Measurements from ENCODE around the gene RNF41. TPM values are rescaled to one million over a fixed set of nuclear protein-coding genes. Genes with fewer than 3 reads are reported as not detected.

The RNF41 gene
- total and polyA plus RNA-seq, 4 donors = 32.9 to 61.4 (median 45.1) TPM

DNA sequence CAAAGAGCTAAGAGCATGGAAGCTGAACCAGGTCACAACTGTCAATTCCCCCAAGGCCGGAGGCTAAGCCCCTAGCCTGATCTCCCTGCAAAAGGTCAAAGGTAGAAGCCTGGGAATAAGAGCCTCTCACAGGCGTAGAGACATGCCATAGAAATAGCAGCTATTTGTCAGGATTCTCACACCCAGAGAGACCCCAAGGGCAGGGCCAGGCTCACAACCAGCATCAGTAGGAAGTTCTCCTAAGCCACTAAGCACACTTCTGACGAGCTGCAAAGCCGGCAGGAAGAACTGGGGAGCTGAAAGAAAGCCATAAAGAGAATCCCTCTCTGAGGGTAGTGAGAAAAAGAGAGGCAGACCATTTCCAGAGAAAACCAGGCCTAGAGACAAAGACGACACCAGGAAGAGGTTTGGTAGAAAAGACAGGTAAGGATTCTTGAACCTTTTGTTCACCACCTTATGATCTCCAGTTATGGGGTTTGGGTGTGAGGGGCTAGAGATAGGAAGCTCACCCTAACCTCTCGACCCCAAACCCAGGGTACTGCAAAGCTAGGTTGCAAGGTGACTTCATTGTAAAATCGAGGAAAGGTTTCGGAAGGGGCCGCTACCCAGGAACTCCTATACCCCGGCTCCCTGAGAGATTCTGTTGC is 33.5 kb downstream of the RNF41 start:
- no peak for DNase-seq
- Histone ChIP-seq H3K9me3 (ENCODE audit: control insufficient read depth, low read length) (no peaks in the 10 kb centered on the region), H3K4me1 (ENCODE audit: control insufficient read depth in 1 of 2, insufficient read depth in 2 of 2, low read length in 2 of 2) (no peaks in the 10 kb centered on the region), H3K36me3 (ENCODE audit: control insufficient read depth in 1 of 2, insufficient read depth in 2 of 2, low read length in 1 of 2) (peaks cover 6 to 9% of the 10 kb centered on the region in 2 donors), H3K27ac (ENCODE audit: low read depth in 1 of 2, low read length in 2 of 2) (peak overlapping the region; percentile 1 to 76), H3K4me3 (ENCODE audit: low read length in 2 of 2) (peak overlapping the region; percentile 54 to 94), H3K27me3 (ENCODE audit: control insufficient read depth in 1 of 2, insufficient read depth in 2 of 2, low read length in 1 of 2) (no peaks in the 10 kb centered on the region)
- intact Hi-C loops (cut with DNase I) = loop anchor here (2.0 kb wide), 3 partner anchors 27 to 69 kb away; partner anchors contain the start of gene ZC3H10 (in 1 of the 2)
- WGBS, 2 donors = 8 to 9% methylated on average over 10 of the region's 10 CpGs
- ATAC-seq (ENCODE audit: low FRiP score) = no peak

DNA sequence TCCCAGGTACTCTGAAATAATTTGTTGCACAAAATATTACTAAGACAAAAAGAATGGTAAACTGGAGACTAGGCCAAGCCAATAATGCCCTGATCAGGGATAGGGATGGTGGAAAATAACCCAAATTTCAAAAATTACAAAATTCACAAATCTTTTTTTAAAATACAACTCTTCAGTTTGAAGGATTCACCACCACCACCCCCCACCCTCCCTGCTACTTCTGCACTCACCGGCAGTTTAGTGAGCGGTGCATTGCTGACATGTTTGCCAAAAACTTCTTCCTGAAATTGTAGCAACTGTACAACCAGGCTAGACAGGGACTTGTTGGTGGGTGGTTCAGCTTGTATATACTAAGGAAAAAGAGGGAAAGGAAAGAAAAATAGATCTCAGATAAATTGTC is 34.8 kb downstream of the RNF41 start:
- DNase-seq = no peak
- ATAC-seq (ENCODE audit: low FRiP score) = no peak
- intact Hi-C loops (cut with DNase I) = no loop called here
- peaks cover 6 to 9% of the 10 kb centered on the region in 2 donors for H3K36me3 ChIP-seq (ENCODE audit: control insufficient read depth in 1 of 2, insufficient read depth in 2 of 2, low read length in 1 of 2)
- H3K27me3 ChIP-seq (ENCODE audit: control insufficient read depth in 1 of 2, insufficient read depth in 2 of 2, low read length in 1 of 2) = no peaks in the 10 kb centered on the region
- 35 to 43% methylated on average over 2 of the region's 2 CpGs for WGBS, 2 donors
- H3K9me3 ChIP-seq (ENCODE audit: control insufficient read depth, low read length) = no peaks in the 10 kb centered on the region
- no peak overlapping the region for H3K27ac ChIP-seq (ENCODE audit: low read depth in 1 of 2, low read length in 2 of 2)
- H3K4me1 ChIP-seq (ENCODE audit: control insufficient read depth in 1 of 2, insufficient read depth in 2 of 2, low read length in 2 of 2) = no peaks in the 10 kb centered on the region
- no peak overlapping the region for H3K4me3 ChIP-seq (ENCODE audit: low read length in 2 of 2)

DNA sequence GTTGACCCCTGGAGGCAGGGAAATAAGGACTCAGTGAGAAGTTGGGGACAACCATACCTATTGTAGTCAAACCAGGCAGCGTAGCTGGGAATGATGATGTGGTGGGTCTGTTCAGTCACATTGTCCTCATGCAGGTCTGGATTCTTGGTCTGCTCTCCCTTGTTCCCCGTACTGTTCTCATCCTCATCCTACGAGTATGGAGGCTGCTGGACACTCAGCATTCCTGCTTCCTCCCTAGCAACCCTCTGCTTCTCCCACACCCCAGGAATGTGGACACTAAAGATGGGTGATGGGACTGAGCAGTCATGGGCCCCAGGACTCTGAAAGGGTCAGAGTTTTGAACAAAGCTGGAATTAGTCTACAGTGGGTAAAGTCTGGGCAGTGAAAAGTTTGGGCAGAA is 43.4 kb downstream of the RNF41 start:
- Histone ChIP-seq H3K27ac (ENCODE audit: low read depth in 1 of 2, low read length in 2 of 2) (no peak overlapping the region), H3K9me3 (ENCODE audit: control insufficient read depth, low read length) (no peaks in the 10 kb centered on the region), H3K4me3 (ENCODE audit: low read length in 2 of 2) (no peak overlapping the region), H3K4me1 (ENCODE audit: control insufficient read depth in 1 of 2, insufficient read depth in 2 of 2, low read length in 2 of 2) (no peaks in the 10 kb centered on the region), H3K27me3 (ENCODE audit: control insufficient read depth in 1 of 2, insufficient read depth in 2 of 2, low read length in 1 of 2) (no peaks in the 10 kb centered on the region), H3K36me3 (ENCODE audit: control insufficient read depth in 1 of 2, insufficient read depth in 2 of 2, low read length in 1 of 2) (peaks cover 0 to 16% of the 10 kb centered on the region in 2 donors)
- 85 to 90% methylated on average over 3 of the region's 3 CpGs for WGBS, 2 donors
- ATAC-seq (ENCODE audit: low FRiP score) (no peak), DNase-seq (no peak)
- intact Hi-C loops (cut with DNase I) = no loop called here

DNA sequence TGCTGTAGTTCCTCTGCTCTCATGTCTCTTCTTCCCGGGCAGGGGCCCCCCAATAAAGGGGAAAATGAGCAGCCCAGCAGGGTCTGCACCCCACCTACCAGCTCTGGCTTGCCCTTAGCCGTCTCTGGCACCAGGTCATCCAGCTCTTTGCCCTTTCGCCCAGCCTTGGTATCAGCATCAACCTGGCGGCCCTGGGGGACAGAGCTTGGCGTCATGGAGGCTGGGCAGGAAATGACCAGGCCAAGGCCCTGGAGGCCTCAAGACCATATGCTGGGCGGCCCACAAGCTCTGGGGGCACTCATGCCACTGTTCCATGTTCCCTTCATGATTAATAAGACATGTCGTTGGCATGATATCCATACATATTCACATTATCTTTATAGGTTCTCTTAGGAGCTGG is 48.9 kb downstream of the RNF41 start:
- no peaks in the 10 kb centered on the region for H3K9me3 ChIP-seq (ENCODE audit: control insufficient read depth, low read length)
- H3K4me1 ChIP-seq (ENCODE audit: control insufficient read depth in 1 of 2, insufficient read depth in 2 of 2, low read length in 2 of 2) = no peaks in the 10 kb centered on the region
- peaks cover 3 to 11% of the 10 kb centered on the region in 2 donors for H3K36me3 ChIP-seq (ENCODE audit: control insufficient read depth in 1 of 2, insufficient read depth in 2 of 2, low read length in 1 of 2)
- no peak overlapping the region for H3K27ac ChIP-seq (ENCODE audit: low read depth in 1 of 2, low read length in 2 of 2)
- no peak overlapping the region for H3K4me3 ChIP-seq (ENCODE audit: low read length in 2 of 2)
- H3K27me3 ChIP-seq (ENCODE audit: control insufficient read depth in 1 of 2, insufficient read depth in 2 of 2, low read length in 1 of 2) = no peaks in the 10 kb centered on the region
- ATAC-seq (ENCODE audit: low FRiP score) = no peak
- intact Hi-C loops (cut with DNase I) = no loop called here
- WGBS, 2 donors = 90 to 92% methylated on average over 7 of the region's 7 CpGs
- DNase-seq = no peak

DNA sequence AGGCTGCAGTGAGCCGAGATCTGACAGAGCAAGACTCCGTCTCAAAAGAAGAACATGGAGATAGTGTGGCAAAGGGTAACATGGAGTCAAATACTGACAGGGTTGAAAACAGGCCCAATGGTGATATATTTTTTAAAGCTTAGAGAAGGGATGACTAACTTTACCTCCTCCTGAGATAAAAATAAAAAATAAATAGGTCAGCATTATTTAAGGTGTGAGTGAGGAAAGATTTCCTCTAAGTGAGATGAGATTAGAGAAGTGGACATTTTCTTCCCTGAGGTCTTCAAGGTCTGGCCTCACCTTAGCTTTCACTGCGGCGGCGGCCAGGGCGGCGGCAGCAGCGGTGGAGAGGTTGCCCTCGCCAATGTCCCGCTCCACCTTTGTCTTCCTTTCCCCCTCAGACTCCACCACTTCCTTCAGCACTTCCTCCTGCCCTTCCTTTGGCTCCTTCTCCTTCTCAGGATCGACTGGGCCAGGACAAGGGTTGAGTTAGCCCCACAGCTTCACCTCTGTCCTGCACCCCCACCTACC is 52.4 kb downstream of the RNF41 start:
- 91 to 95% methylated on average over 11 of the region's 11 CpGs for WGBS, 2 donors
- intact Hi-C loops (cut with DNase I) = no loop called here

DNA sequence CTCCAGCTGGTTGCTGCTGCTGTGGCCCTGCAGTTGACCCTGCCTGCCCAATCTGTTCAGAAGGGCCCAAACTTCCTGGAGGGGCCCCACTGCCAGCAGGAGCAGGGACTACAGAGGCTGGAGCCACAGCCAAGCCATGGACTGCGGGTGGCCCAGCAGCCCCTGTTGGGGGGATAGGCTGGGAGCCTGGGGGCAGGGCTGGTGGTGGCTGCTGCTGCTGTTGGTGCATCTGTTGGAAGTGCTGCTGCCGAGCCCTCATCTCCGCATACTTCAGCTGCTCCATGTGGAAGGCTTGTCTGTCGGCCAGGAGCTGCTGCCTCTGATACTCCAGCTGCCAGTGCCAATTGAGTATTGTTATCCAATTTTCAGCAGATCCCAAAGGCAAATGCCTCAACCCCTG is 56.4 kb downstream of the RNF41 start:
- Histone ChIP-seq H3K36me3 (ENCODE audit: control insufficient read depth in 1 of 2, insufficient read depth in 2 of 2, low read length in 1 of 2) (peaks cover 0 to 13% of the 10 kb centered on the region in 2 donors), H3K9me3 (ENCODE audit: control insufficient read depth, low read length) (no peaks in the 10 kb centered on the region), H3K4me3 (ENCODE audit: low read length in 2 of 2) (no peak overlapping the region), H3K27ac (ENCODE audit: low read depth in 1 of 2, low read length in 2 of 2) (no peak overlapping the region), H3K4me1 (ENCODE audit: control insufficient read depth in 1 of 2, insufficient read depth in 2 of 2, low read length in 2 of 2) (no peaks in the 10 kb centered on the region), H3K27me3 (ENCODE audit: control insufficient read depth in 1 of 2, insufficient read depth in 2 of 2, low read length in 1 of 2) (no peaks in the 10 kb centered on the region)
- intact Hi-C loops (cut with DNase I) = no loop called here
- DNase-seq = peak in 1 of 2 donors; percentile 45
- WGBS, 2 donors = 11 to 28% methylated on average over 3 to 4 of the region's 4 CpGs
- peak; percentile 6 for ATAC-seq (ENCODE audit: low FRiP score)

More for the DNA sequence above, 52.4 kb downstream of the RNF41 start:
- H3K27me3 ChIP-seq (ENCODE audit: control insufficient read depth in 1 of 2, insufficient read depth in 2 of 2, low read length in 1 of 2) = no peaks in the 10 kb centered on the region
- peaks cover 3 to 10% of the 10 kb centered on the region in 2 donors for H3K36me3 ChIP-seq (ENCODE audit: control insufficient read depth in 1 of 2, insufficient read depth in 2 of 2, low read length in 1 of 2)
- DNase-seq = peak in 1 of 2 donors; percentile 9
- H3K4me1 ChIP-seq (ENCODE audit: control insufficient read depth in 1 of 2, insufficient read depth in 2 of 2, low read length in 2 of 2) = no peaks in the 10 kb centered on the region
- no peak overlapping the region for H3K4me3 ChIP-seq (ENCODE audit: low read length in 2 of 2)
- no peak for ATAC-seq (ENCODE audit: low FRiP score)
- H3K9me3 ChIP-seq (ENCODE audit: control insufficient read depth, low read length) = no peaks in the 10 kb centered on the region
- no peak overlapping the region for H3K27ac ChIP-seq (ENCODE audit: low read depth in 1 of 2, low read length in 2 of 2)

DNA sequence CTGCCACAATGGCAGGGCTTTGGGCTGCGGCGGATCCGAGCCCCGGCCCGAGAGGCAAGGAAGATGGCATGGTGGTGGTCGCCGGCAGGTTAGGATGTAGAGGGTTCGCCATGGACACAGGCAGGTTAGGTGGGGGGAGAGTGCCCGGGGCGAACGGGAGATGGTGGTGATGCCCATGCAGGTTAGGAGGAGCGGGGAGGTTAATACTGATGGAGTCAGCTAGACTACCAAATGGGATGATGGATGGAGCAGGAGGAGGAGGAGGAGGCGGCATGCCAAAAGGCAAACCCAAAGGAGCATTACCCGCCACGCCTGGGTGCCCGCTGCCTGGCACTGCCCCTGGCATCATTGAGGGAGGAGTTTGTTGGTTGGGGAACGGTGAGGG is 57.4 kb downstream of the RNF41 start:
- intact Hi-C loops (cut with DNase I) = no loop called here

DNA sequence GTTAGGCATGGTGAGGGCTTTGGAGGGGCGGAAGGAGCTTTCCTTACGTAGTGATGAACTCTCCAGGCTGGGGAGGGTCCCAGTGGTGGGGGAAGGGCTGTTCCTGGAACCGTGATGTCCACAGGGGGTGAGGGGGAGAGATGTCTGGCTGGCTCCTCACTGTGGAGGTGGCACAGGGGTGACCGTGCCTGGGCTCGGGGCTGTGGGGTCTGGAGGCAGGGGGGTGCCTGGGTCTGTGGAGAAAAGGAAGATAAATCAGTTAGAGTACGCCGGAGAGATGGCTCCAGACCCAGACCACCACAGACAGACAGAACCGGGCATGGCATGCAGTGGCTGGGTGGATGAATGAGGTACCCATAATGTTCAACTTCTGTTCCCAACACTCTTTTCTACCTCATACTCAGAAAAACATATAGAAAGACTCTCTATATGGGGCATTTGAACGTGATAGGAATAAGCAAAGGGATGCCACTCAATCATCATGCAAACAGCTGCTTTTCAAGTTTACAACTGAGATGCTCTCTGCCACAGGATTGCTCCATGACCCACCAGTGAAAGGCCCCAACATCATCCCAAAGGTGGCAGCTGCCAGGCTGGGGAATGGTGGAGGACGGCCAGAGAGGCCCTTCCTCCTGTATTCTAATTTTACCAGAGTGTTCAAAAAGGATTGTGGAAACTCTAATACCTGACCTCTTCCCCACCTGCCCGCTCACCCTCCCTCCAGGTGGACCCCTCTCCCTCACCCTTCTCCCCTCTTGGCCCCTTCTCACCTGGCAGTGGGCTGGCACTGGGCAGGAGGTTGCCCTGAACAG is 58.0 kb downstream of the RNF41 start:
- Histone ChIP-seq H3K4me1 (ENCODE audit: control insufficient read depth in 1 of 2, insufficient read depth in 2 of 2, low read length in 2 of 2) (no peaks in the 10 kb centered on the region), H3K4me3 (ENCODE audit: low read length in 2 of 2) (no peak overlapping the region), H3K27ac (ENCODE audit: low read depth in 1 of 2, low read length in 2 of 2) (no peak overlapping the region), H3K9me3 (ENCODE audit: control insufficient read depth, low read length) (no peaks in the 10 kb centered on the region), H3K36me3 (ENCODE audit: control insufficient read depth in 1 of 2, insufficient read depth in 2 of 2, low read length in 1 of 2) (peaks cover 0 to 19% of the 10 kb centered on the region in 2 donors), H3K27me3 (ENCODE audit: control insufficient read depth in 1 of 2, insufficient read depth in 2 of 2, low read length in 1 of 2) (no peaks in the 10 kb centered on the region)
- peak in 1 of 2 donors; percentile 44 for DNase-seq
- WGBS, 2 donors = 35 to 43% methylated on average over 11 of the region's 11 CpGs
- ATAC-seq (ENCODE audit: low FRiP score) = no peak
- intact Hi-C loops (cut with DNase I) = loop anchor here in 1 of 2 donors (2.0 kb wide), 1 partner anchor 45 kb away; the partner anchor contains the start of gene ZC3H10

More for the DNA sequence above, 57.4 kb downstream of the RNF41 start:
- 71 to 74% methylated on average over 17 of the region's 17 CpGs for WGBS, 2 donors
- ATAC-seq (ENCODE audit: low FRiP score) (no peak), DNase-seq (peak; percentile 45 to 69)
- Histone ChIP-seq H3K27me3 (ENCODE audit: control insufficient read depth in 1 of 2, insufficient read depth in 2 of 2, low read length in 1 of 2) (no peaks in the 10 kb centered on the region), H3K36me3 (ENCODE audit: control insufficient read depth in 1 of 2, insufficient read depth in 2 of 2, low read length in 1 of 2) (peaks cover 0 to 19% of the 10 kb centered on the region in 2 donors), H3K4me3 (ENCODE audit: low read length in 2 of 2) (no peak overlapping the region), H3K27ac (ENCODE audit: low read depth in 1 of 2, low read length in 2 of 2) (no peak overlapping the region), H3K9me3 (ENCODE audit: control insufficient read depth, low read length) (no peaks in the 10 kb centered on the region), H3K4me1 (ENCODE audit: control insufficient read depth in 1 of 2, insufficient read depth in 2 of 2, low read length in 2 of 2) (no peaks in the 10 kb centered on the region)
